PFSK-1 (cell line): Measurements from ENCODE around the gene SRGAP3.

Experiments used
- POLR2AphosphoS5 ChIP-seq: IDR thresholded peaks from 2 replicates; pipeline ENCODE4 v1.6.1; 2012; ENCODE audit warnings: low read depth, mild to moderate bottlenecking, control low read depth, low read length, moderate library complexity
- SIN3A ChIP-seq: IDR thresholded peaks from 2 replicates; pipeline ENCODE4 v1.6.1; 2012; ENCODE audit warnings: mild to moderate bottlenecking, low read length, moderate library complexity, borderline replicate concordance; ENCODE audit not compliant: insufficient read depth
- TAF1 ChIP-seq: IDR thresholded peaks from 2 replicates; pipeline ENCODE4 v1.6.1; 2012; ENCODE audit warnings: low read length, control low read depth, borderline replicate concordance; ENCODE audit not compliant: insufficient read depth
- TF ChIP-seq, protein P1 (sequence below), 2 experiments: IDR thresholded peaks; 2 replicates each; pipeline versions ENCODE4 v1.6.1 to v1.8.0; 2011 to 2012; ENCODE audit warnings: low read depth in 2 of 2, low read length in 2 of 2, control low read depth in 1 of 2, inconsistent platforms in 1 of 2, mild to moderate bottlenecking in 1 of 2, moderate library complexity in 1 of 2; ENCODE audit not compliant: insufficient read depth in 1 of 2

DNA sequence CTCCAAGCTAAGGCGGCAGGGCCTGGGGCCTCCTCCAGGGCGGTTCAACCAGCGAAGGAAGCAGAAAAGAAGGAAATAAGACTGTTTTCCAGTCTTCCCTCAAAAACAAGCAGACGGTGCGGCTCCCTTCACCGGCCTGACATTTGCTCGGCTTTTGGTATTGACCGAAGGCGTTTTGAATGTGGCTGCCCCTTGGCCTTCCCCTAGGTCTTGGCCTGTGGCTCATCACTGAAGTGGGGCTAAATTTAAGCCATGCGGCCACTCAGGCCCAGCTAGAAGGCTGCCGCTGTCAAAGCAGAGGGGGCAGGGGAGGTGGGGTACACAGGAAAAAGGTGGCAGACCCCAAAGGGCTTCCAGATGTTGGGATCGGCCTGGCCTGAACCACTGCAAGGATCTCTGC, 86.2 kb downstream of the SRGAP3 start:
- TF ChIP-seq POLR2AphosphoS5 (no peak), SIN3A (no peak), TAF1 (no peak)
- TF ChIP-seq, protein P1, sequence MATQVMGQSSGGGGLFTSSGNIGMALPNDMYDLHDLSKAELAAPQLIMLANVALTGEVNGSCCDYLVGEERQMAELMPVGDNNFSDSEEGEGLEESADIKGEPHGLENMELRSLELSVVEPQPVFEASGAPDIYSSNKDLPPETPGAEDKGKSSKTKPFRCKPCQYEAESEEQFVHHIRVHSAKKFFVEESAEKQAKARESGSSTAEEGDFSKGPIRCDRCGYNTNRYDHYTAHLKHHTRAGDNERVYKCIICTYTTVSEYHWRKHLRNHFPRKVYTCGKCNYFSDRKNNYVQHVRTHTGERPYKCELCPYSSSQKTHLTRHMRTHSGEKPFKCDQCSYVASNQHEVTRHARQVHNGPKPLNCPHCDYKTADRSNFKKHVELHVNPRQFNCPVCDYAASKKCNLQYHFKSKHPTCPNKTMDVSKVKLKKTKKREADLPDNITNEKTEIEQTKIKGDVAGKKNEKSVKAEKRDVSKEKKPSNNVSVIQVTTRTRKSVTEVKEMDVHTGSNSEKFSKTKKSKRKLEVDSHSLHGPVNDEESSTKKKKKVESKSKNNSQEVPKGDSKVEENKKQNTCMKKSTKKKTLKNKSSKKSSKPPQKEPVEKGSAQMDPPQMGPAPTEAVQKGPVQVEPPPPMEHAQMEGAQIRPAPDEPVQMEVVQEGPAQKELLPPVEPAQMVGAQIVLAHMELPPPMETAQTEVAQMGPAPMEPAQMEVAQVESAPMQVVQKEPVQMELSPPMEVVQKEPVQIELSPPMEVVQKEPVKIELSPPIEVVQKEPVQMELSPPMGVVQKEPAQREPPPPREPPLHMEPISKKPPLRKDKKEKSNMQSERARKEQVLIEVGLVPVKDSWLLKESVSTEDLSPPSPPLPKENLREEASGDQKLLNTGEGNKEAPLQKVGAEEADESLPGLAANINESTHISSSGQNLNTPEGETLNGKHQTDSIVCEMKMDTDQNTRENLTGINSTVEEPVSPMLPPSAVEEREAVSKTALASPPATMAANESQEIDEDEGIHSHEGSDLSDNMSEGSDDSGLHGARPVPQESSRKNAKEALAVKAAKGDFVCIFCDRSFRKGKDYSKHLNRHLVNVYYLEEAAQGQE (IDR thresholded peaks at IDR 0.05; ENCODE audit: insufficient read depth in 1 of 2, low read depth in 2 of 2, low read length in 2 of 2): no peak
